Keratinocyte (primary cell): ENCODE results near the gene AOPEP. TPM values are rescaled to one million over a fixed set of nuclear protein-coding genes. Genes with fewer than 3 reads are reported as not detected.

Experiments used
- DNase-seq: peaks from one replicate; pipeline ENCODE4 v3.0.0-alpha.2; 2011; ENCODE audit warnings: low read depth, missing footprints, low spot score
- FAIRE-seq: peaks from 2 replicates; lab custom pipeline; 2011; peaks lifted over from hg19 to GRCh38; lab: Jason Lieb, UNC
- H2AFZ ChIP-seq: 2 replicates; pipeline ENCODE4 v1.6.0; 2012; ENCODE audit warnings: low read length, control low read depth, inconsistent platforms; ENCODE audit not compliant: control insufficient read depth
- H3K27ac ChIP-seq: 2 replicates; pipeline ENCODE4 v1.5.1; 2011; ENCODE audit warnings: low read length; ENCODE audit not compliant: control insufficient read depth, insufficient read depth
- H3K27me3 ChIP-seq: 3 replicates; pipeline ENCODE4 v1.6.0; 2011; ENCODE audit warnings: low read length; ENCODE audit not compliant: control insufficient read depth, insufficient read depth; ENCODE audit errors: extremely low read depth
- H3K36me3 ChIP-seq, 2 experiments: 2 replicates in 1 of 2; 3 replicates in 1 of 2; pipeline ENCODE4 v1.5.1; 2011; ENCODE audit warnings: low read length in 2 of 2, mild to moderate bottlenecking in 1 of 2; ENCODE audit not compliant: control insufficient read depth in 2 of 2, insufficient read depth in 2 of 2; ENCODE audit errors: extremely low read depth in 1 of 2
- H3K4me1 ChIP-seq: 3 replicates; pipeline ENCODE4 v1.5.1; 2011; ENCODE audit warnings: low read length; ENCODE audit not compliant: control insufficient read depth, insufficient read depth; ENCODE audit errors: extremely low read depth
- H3K4me2 ChIP-seq: 3 replicates; pipeline ENCODE4 v1.6.0; 2011; ENCODE audit warnings: low read depth, low read length; ENCODE audit not compliant: control insufficient read depth, insufficient read depth; ENCODE audit errors: extremely low read depth
- H3K4me3 ChIP-seq, 3 experiments: fragments of 200-600 bp in 1 of 3; sonication (generic) in 1 of 3; 2 replicates in 2 of 3; 3 replicates in 1 of 3; pipeline ENCODE4 v1.5.1; 2011 to 2016; ENCODE audit warnings: low read length in 3 of 3, mild to moderate bottlenecking in 3 of 3, control low read depth in 2 of 3, inconsistent platforms in 1 of 3, low read depth in 1 of 3, mixed read lengths in 1 of 3, mixed run types in 1 of 3, moderate library complexity in 1 of 3; ENCODE audit not compliant: control insufficient read depth in 2 of 3, insufficient read depth in 2 of 3; ENCODE audit errors: extremely low read depth in 1 of 3
- H3K79me2 ChIP-seq: 2 replicates; pipeline ENCODE4 v1.6.0; 2012; ENCODE audit warnings: low read length; ENCODE audit not compliant: control insufficient read depth, insufficient read depth
- H3K9ac ChIP-seq: 3 replicates; pipeline ENCODE4 v1.6.0; 2011; ENCODE audit warnings: low read length; ENCODE audit not compliant: control insufficient read depth, insufficient read depth; ENCODE audit errors: extremely low read depth
- H3K9me1 ChIP-seq: 3 replicates; pipeline ENCODE4 v1.6.0; 2011; ENCODE audit warnings: low read length; ENCODE audit not compliant: control insufficient read depth, insufficient read depth; ENCODE audit errors: extremely low read depth
- H3K9me3 ChIP-seq: 2 replicates; pipeline ENCODE4 v1.5.1; 2012; ENCODE audit warnings: low read depth, low read length; ENCODE audit not compliant: control insufficient read depth
- H4K20me1 ChIP-seq: 3 replicates; pipeline ENCODE4 v1.6.0; 2011; ENCODE audit warnings: low read length; ENCODE audit not compliant: control insufficient read depth, insufficient read depth; ENCODE audit errors: extremely low read depth
- EZH2 ChIP-seq: IDR thresholded peaks from one replicate; pipeline ENCODE4 v1.6.1; 2012; ENCODE audit warnings: inconsistent platforms, mild to moderate bottlenecking, low read length, moderate library complexity
- dilution Hi-C: fragments of 300-500 bp; cut with MboI; formaldehyde crosslinking; loops from one replicate; pipeline ENCODE4 v1.7.0; 2020; ENCODE audit warnings: low sequenced_read_pairs; ENCODE audit not compliant: extremely low pct_ligation_motif_present
- polyA plus RNA-seq, 5 experiments: library from polyadenylated mRNA; depleted of rRNA in 3 of 5; stranded (reverse) in 3 of 5; stranded (forward) in 1 of 5; unstranded in 1 of 5; fragments of >200 nt; gene quantifications; 1 replicate in 1 of 5; 2 replicates in 3 of 5; 3 replicates in 1 of 5; pipeline versions ENCODE4 v1.2.1 to v1.2.3, GENCODE V29; 2011 to 2012; ENCODE audit warnings: missing spikeins in 2 of 5, low read depth in 1 of 5, low replicate concordance in 1 of 5
- TF ChIP-seq, protein P1 (sequence below), 3 experiments: IDR thresholded peaks in 1 of 3; conservative IDR thresholded peaks in 1 of 3; optimal IDR thresholded peaks in 1 of 3; 2 replicates in 2 of 3; 3 replicates in 1 of 3; pipeline versions ENCODE3 to v1.5.1; 2011; ENCODE audit warnings: low read length in 3 of 3, mild to moderate bottlenecking in 3 of 3, moderate library complexity in 2 of 3, control low read depth in 1 of 3, inconsistent platforms in 1 of 3; ENCODE audit not compliant: insufficient read depth in 2 of 3; ENCODE audit errors: extremely low read depth in 1 of 3

Gene AOPEP
- polyA plus RNA-seq, 1 donor (not counting 4 experiments of a cell fraction or from before 2014, with no cell fraction given) = 27.0 TPM

GRCh38 chr9:94887721-94888120 lies 161.2 kb downstream of the AOPEP start:
- Histone ChIP-seq H3K9me3 (no peaks in the 10 kb centered on the region), H3K27me3 (no peaks in the 10 kb centered on the region), H3K4me3 (no peak overlapping the region), H3K9me1 (no peaks in the 10 kb centered on the region), H3K79me2 (no peaks in the 10 kb centered on the region), H2AFZ (no peak overlapping the region), H4K20me1 (no peaks in the 10 kb centered on the region), H3K4me1 (peaks cover 10% of the 10 kb centered on the region), H3K4me2 (no peak overlapping the region), H3K9ac (no peak overlapping the region), H3K27ac (no peak overlapping the region), H3K36me3 (no peaks in the 10 kb centered on the region)
- TF ChIP-seq, protein P1, sequence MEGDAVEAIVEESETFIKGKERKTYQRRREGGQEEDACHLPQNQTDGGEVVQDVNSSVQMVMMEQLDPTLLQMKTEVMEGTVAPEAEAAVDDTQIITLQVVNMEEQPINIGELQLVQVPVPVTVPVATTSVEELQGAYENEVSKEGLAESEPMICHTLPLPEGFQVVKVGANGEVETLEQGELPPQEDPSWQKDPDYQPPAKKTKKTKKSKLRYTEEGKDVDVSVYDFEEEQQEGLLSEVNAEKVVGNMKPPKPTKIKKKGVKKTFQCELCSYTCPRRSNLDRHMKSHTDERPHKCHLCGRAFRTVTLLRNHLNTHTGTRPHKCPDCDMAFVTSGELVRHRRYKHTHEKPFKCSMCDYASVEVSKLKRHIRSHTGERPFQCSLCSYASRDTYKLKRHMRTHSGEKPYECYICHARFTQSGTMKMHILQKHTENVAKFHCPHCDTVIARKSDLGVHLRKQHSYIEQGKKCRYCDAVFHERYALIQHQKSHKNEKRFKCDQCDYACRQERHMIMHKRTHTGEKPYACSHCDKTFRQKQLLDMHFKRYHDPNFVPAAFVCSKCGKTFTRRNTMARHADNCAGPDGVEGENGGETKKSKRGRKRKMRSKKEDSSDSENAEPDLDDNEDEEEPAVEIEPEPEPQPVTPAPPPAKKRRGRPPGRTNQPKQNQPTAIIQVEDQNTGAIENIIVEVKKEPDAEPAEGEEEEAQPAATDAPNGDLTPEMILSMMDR (optimal IDR thresholded peaks at IDR 0.05 in 1 of 3, IDR thresholded peaks at IDR 0.05 in 1 of 3, conservative IDR thresholded peaks at IDR 0.05 in 1 of 3; ENCODE audit: extremely low read depth in 1 of 3, insufficient read depth in 2 of 3, low read length in 3 of 3) = no peak
- no peak for TF ChIP-seq EZH2
- dilution Hi-C loops = no loop called here
- FAIRE-seq (no peak), DNase-seq (no peak)

DNA sequence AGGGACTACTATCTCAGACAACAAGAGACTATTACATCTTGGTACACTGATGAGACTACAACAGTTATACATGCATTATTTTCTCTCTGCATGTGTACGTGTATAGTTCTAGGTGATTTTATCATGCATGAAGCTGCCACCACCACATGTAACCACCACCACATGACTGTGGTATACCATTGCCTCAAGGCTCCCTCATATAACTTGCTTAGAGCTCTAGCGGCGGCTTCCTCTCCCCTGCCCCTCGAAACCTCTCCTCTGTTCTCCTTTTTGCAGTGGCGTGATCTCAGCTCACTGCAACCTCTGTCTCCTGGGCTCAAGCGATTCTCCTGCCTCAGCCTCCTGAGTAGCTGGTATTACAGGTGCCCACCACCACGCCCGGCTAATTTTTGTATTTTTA lies 162.3 kb downstream of the AOPEP start:
- H3K79me2 ChIP-seq = no peaks in the 10 kb centered on the region
- no peak for FAIRE-seq
- H4K20me1 ChIP-seq = no peaks in the 10 kb centered on the region
- H3K9me1 ChIP-seq = no peaks in the 10 kb centered on the region
- H3K9ac ChIP-seq = no peak overlapping the region
- DNase-seq = no peak
- H3K36me3 ChIP-seq = no peaks in the 10 kb centered on the region
- dilution Hi-C loops = no loop called here
- no peak overlapping the region for H2AFZ ChIP-seq
- H3K9me3 ChIP-seq = no peaks in the 10 kb centered on the region
- peaks cover 19% of the 10 kb centered on the region for H3K4me1 ChIP-seq
- H3K4me2 ChIP-seq = no peak overlapping the region
- no peaks in the 10 kb centered on the region for H3K27me3 ChIP-seq
- TF ChIP-seq EZH2 = no peak
- TF ChIP-seq, protein P1 (optimal IDR thresholded peaks at IDR 0.05 in 1 of 3, IDR thresholded peaks at IDR 0.05 in 1 of 3, conservative IDR thresholded peaks at IDR 0.05 in 1 of 3; ENCODE audit: extremely low read depth in 1 of 3, insufficient read depth in 2 of 3, low read length in 3 of 3) = no peak
- no peak overlapping the region for H3K4me3 ChIP-seq
- no peak overlapping the region for H3K27ac ChIP-seq
